Measurements from ENCODE around the gene CLTRN. TPM values are rescaled to one million over a fixed set of nuclear protein-coding genes. Genes with fewer than 3 reads are reported as not detected.

Gene CLTRN
- total and polyA plus RNA-seq, 11 donors, result 0.11 to 1.8 (median 1.1) TPM

DNA sequence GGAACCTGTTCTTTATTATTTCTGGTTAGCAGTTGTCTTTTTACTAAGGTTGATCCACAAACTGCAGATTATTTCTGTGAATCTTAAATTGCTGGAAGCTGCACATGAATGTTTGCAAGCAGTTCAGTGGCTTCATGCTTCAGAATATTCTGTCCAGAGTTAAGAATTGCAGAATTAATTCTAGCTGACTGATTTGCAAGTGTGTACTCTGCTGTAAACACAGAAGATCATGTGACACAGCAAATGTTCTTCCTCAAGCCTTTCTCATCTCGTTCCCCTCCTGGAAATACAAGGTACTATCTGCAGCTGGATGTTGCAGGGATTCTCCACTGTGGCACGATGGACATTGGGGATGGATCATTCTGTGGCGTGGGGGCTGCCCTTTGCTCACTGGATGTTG lies 16.8 kb upstream of the CLTRN start:
- H3K36me3 ChIP-seq, result peaks cover 0 to 25% (median 7%) of the 10 kb centered on the region in 9 donors
- TF ChIP-seq, protein P1, sequence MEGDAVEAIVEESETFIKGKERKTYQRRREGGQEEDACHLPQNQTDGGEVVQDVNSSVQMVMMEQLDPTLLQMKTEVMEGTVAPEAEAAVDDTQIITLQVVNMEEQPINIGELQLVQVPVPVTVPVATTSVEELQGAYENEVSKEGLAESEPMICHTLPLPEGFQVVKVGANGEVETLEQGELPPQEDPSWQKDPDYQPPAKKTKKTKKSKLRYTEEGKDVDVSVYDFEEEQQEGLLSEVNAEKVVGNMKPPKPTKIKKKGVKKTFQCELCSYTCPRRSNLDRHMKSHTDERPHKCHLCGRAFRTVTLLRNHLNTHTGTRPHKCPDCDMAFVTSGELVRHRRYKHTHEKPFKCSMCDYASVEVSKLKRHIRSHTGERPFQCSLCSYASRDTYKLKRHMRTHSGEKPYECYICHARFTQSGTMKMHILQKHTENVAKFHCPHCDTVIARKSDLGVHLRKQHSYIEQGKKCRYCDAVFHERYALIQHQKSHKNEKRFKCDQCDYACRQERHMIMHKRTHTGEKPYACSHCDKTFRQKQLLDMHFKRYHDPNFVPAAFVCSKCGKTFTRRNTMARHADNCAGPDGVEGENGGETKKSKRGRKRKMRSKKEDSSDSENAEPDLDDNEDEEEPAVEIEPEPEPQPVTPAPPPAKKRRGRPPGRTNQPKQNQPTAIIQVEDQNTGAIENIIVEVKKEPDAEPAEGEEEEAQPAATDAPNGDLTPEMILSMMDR (IDR thresholded peaks at IDR 0.05), result no peak
- no peak for TF ChIP-seq POLR2A (IDR thresholded peaks at IDR 0.05)
- ATAC-seq, result no peak
- peaks cover 0 to 15% (median 4%) of the 10 kb centered on the region in 12 donors for H3K4me1 ChIP-seq
- no peaks in the 10 kb centered on the region for H3K27me3 ChIP-seq
- 63 to 82% (median 65%) methylated on average over 3 of the region's 3 CpGs for WGBS, 4 donors
- no peaks in the 10 kb centered on the region for H3K9me3 ChIP-seq
- H3K4me3 ChIP-seq, result no peak overlapping the region
- intact Hi-C loops (cut with DNase I), result loop anchor here in 1 of 10 donors (10.0 kb wide), 3 partner anchors 113 to 1013 kb away; partner anchors contain the start of genes AP1S2 and ZRSR2
- no peak overlapping the region for H3K27ac ChIP-seq
- DNase-seq, result no peak

DNA sequence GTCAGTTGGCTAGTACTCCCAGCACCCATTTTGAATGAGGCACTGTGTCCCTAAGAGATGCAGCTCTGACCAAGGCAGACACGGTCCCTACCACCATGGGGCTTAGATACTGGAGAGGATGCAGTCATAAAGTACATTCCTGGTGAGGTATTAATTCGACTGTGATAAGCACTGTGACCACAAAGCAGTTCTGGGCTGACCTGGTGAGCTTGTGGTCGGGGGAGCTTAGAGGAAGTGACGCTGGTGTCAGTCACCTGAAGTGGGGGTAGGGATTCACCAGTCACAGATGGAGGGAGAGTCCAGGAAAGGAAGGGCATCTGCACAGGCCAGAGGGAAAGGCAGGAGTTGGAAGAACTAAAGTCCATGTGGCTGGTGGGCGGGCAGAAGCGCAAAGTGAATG lies 15.8 kb upstream of the CLTRN start:
- intact Hi-C loops (cut with DNase I), result loop anchor here in 1 of 10 donors (10.0 kb wide), 3 partner anchors 114 to 1014 kb away; partner anchors contain the start of genes AP1S2 and ZRSR2
- TF ChIP-seq, protein P1 (IDR thresholded peaks at IDR 0.05), result no peak
- 77 to 91% (median 85%) methylated on average over 6 of the region's 6 CpGs for WGBS, 4 donors
- Histone ChIP-seq H3K27me3 (no peaks in the 10 kb centered on the region), H3K36me3 (peaks cover 0 to 25% (median 7%) of the 10 kb centered on the region in 9 donors), H3K27ac (no peak overlapping the region), H3K4me3 (no peak overlapping the region), H3K4me1 (peaks cover 0 to 21% (median 8%) of the 10 kb centered on the region in 12 donors), H3K9me3 (no peaks in the 10 kb centered on the region)
- DNase-seq, result no peak
- ATAC-seq, result no peak

DNA sequence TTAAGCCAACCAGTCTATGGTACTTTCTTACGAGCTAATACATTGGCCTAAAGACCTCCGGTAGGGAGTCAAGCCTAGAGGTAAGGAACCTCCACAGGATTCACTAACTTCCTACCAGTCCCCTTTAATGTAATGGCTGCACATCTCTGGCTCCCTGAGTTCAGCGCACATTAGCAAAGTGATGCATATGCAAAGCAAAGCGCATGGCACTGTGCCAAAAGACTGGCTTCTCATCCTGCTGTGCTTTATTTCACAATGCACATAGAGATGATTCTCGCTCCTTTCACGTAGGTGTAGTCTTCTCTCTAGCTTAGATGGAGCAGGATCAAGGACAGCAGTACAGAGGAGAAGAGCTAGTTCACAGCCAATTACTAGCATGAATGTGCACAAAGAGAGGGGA lies 14.6 kb upstream of the CLTRN start:
- H3K27ac ChIP-seq, result no peak overlapping the region
- H3K4me3 ChIP-seq, result no peak overlapping the region
- DNase-seq (no peak), ATAC-seq (no peak)
- H3K36me3 ChIP-seq, result peaks cover 0 to 25% (median 7%) of the 10 kb centered on the region in 9 donors
- TF ChIP-seq POLR2A (IDR thresholded peaks at IDR 0.05), result no peak
- TF ChIP-seq, protein P1 (IDR thresholded peaks at IDR 0.05), result no peak
- intact Hi-C loops (cut with DNase I), result no loop called here
- H3K27me3 ChIP-seq, result no peaks in the 10 kb centered on the region
- H3K9me3 ChIP-seq, result no peaks in the 10 kb centered on the region
- peaks cover 0 to 24% (median 8%) of the 10 kb centered on the region in 12 donors for H3K4me1 ChIP-seq
- WGBS, 4 donors, result 91 to 98% (median 94%) methylated on average over 6 of the region's 6 CpGs

DNA sequence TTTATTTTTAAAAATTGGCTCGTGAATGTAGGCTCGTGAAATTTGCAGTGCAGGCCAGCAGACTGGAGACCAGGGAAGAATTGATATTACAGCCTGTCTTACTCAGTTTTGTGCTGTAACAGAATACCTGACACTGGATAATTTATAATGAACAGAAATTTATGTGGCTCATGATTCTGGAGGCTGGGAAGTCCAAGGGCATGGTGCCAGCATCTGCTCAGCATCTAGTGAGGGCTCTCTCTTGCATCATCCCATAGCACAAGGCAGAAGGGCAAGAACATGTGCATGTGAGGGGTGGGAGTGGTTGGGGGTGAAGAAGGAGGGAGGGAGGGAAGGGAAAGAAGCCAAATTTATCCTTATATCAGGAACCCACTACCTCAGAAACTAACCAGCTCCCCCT lies 13.7 kb upstream of the CLTRN start:
- TF ChIP-seq POLR2A (IDR thresholded peaks at IDR 0.05), result no peak
- TF ChIP-seq, protein P1 (IDR thresholded peaks at IDR 0.05), result no peak
- ATAC-seq (no peak), DNase-seq (no peak)
- Histone ChIP-seq H3K27me3 (no peaks in the 10 kb centered on the region), H3K27ac (no peak overlapping the region), H3K4me1 (peaks cover 0 to 30% (median 8%) of the 10 kb centered on the region in 12 donors), H3K36me3 (peaks cover 0 to 25% (median 7%) of the 10 kb centered on the region in 9 donors), H3K4me3 (no peak overlapping the region), H3K9me3 (no peaks in the 10 kb centered on the region)
- WGBS, 4 donors, result 55 to 88% (median 70%) methylated on average over 2 of the region's 2 CpGs
- intact Hi-C loops (cut with DNase I), result no loop called here
